Ishikawa (cell line): ENCODE measurements around the gene PHYH.

Source experiments
- EP300 ChIP-seq: IDR thresholded peaks from 2 replicates; pipeline ENCODE4 v1.6.1; 2012; ENCODE audit warnings: borderline replicate concordance
- RAD21 ChIP-seq: IDR thresholded peaks from 2 replicates; pipeline ENCODE4 v1.6.1; 2012; ENCODE audit warnings: low read depth
- TEAD4 ChIP-seq: IDR thresholded peaks from 2 replicates; pipeline ENCODE4 v1.6.1; 2012
- YY1 ChIP-seq: IDR thresholded peaks from 2 replicates; pipeline ENCODE4 v1.6.1; 2012; ENCODE audit warnings: low read depth

- no peak for TF ChIP-seq YY1
- TF ChIP-seq RAD21: no peak
- no peak for TF ChIP-seq EP300
- no peak for TF ChIP-seq TEAD4
These were observed 9.9 kb upstream of the PHYH start for GRCh38 chr10:13309792-13310191.
